ENCODE data around the gene KCNN3.

Gene KCNN3

DNA sequence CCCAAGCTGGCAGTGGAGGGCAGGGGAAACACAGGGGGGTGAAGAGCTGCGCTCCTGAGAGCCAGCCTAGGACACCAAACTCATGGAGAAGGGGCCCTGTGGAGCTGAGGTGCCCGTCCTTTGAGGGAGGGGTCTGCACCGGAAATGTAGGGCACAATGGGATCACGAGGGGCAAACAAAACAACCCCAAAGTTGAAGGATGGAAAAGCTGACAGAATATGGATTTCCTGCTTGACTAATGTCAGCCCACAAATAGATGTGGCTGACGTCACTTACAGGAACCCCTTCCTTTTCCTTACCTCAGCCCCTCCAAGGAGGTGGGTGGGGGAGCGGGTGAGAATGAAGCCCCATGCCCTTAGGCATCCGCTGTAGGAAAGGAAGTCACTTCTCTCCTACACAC lies 110.9 kb downstream of the KCNN3 start:
- no peak for DNase-seq (ENCODE audit: extremely low spot score)
- CTCF ChIA-PET = interaction anchor here (0.8 to 4.3 kb wide), 10 partner anchors 8 to 200 kb away, joined by 3 to 25 read pairs (median 4); no protein-coding TSS in a partner anchor
- TF ChIP-seq, protein P1, sequence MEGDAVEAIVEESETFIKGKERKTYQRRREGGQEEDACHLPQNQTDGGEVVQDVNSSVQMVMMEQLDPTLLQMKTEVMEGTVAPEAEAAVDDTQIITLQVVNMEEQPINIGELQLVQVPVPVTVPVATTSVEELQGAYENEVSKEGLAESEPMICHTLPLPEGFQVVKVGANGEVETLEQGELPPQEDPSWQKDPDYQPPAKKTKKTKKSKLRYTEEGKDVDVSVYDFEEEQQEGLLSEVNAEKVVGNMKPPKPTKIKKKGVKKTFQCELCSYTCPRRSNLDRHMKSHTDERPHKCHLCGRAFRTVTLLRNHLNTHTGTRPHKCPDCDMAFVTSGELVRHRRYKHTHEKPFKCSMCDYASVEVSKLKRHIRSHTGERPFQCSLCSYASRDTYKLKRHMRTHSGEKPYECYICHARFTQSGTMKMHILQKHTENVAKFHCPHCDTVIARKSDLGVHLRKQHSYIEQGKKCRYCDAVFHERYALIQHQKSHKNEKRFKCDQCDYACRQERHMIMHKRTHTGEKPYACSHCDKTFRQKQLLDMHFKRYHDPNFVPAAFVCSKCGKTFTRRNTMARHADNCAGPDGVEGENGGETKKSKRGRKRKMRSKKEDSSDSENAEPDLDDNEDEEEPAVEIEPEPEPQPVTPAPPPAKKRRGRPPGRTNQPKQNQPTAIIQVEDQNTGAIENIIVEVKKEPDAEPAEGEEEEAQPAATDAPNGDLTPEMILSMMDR (IDR thresholded peaks at IDR 0.05; ENCODE audit: control extremely low read depth, extremely low read depth, low read depth, missing control alignments) = no peak
- POLR2A ChIA-PET = no interaction called here

- no peak for DNase-seq (ENCODE audit: extremely low spot score)
- ChIA-PET POLR2A (no interaction called here), CTCF (interaction anchor here (1.0 to 2.9 kb wide), 3 partner anchors 8 to 43 kb away, joined by 4 to 11 read pairs (median 4); no protein-coding TSS in a partner anchor)
- TF ChIP-seq, protein P1 (IDR thresholded peaks at IDR 0.05; ENCODE audit: control extremely low read depth, extremely low read depth, low read depth, missing control alignments) = no peak
Observed at GRCh38 chr1:154758346-154758745, 111.7 kb downstream of the KCNN3 start.

DNA sequence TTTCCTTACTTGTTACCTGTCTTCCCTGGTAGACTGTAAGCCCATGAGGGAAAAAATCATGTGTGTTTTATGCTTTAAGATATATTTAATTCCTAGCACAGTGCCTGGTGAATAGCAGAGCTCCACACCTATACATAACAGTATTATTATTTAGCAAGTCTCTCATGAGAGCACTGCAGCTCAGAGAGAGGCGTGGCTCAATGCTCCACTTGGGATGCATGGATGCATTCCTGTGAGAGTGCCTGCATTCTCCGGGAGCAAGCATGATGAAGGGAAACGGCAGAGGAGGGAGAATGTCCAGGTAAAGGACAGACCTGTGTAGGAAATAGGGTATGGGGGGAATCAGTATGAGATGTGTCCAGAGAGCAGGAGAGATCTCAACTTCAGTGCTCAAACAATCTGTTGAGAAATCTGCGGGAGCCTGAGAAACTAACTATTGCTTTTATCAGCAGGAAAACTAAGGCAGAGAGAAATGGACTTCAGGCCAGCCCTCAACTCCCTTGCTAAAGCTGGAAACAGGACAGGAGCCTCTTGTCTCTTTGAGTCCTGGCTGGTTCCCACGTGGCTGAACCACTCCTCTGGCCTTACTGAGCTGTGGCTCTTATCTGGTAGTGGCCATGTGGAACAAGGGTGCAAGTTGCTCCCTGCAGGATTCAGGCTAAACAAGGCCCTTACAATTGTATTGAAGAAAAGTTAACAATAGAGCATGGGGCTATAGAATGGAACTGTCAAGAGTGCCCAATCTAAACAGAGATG lies 113.1 kb downstream of the KCNN3 start:
- ChIA-PET POLR2A (no interaction called here), CTCF (interaction anchor here (1.4 kb wide), 1 partner anchor 121 kb away, joined by 4 read pairs; no protein-coding TSS in a partner anchor)
- no peak for DNase-seq (ENCODE audit: extremely low spot score)
- TF ChIP-seq, protein P1 (IDR thresholded peaks at IDR 0.05; ENCODE audit: control extremely low read depth, extremely low read depth, low read depth, missing control alignments) = no peak

DNA sequence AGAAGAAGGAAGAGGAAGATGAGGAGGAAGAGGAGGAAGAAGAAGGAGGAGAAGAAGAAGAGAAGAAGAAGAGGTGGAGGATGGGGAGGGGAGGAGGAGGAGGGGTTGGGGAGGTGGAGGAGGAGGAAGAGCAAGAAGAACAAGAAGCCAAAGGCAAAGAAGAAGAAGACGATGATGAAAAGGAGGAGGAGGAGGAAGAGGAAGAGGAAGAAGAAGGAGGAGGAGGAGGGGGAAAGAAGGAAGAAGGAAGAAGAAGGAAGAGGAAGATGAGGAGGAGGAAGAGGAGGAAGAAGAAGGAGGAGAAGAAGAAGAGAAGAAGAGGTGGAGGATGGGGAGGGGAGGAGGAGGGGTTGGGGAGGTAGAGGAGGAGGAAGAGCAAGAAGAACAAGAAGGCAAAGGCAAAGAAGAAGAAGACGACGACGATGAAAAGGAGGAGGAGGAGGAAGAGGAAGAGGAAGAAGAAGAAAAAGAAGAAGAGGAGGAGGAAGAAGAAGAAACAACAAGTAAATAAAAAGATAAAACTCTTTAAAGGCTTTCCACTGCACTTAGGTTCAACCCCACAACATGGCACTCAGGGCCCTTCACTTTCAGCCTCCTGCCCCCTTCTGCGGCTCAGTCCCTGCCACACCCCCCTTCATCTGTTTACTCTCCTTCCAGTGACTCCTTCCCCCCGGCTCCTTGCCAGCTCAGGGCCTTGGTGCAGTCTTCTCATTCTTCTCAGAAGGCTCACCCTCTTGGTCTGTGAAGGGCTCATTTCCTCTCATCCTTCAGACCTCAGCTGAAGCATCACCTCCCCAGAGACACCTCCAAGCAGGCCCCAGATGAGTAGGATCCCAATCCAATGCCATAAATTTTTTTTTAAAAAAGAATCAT lies 114.0 kb downstream of the KCNN3 start:
- ChIA-PET CTCF (interaction anchor here (1.4 kb wide), 1 partner anchor 122 kb away, joined by 4 read pairs; no protein-coding TSS in a partner anchor), POLR2A (no interaction called here)
- TF ChIP-seq, protein P1 (IDR thresholded peaks at IDR 0.05; ENCODE audit: control extremely low read depth, extremely low read depth, low read depth, missing control alignments) = no peak
- no peak for DNase-seq (ENCODE audit: extremely low spot score)

DNA sequence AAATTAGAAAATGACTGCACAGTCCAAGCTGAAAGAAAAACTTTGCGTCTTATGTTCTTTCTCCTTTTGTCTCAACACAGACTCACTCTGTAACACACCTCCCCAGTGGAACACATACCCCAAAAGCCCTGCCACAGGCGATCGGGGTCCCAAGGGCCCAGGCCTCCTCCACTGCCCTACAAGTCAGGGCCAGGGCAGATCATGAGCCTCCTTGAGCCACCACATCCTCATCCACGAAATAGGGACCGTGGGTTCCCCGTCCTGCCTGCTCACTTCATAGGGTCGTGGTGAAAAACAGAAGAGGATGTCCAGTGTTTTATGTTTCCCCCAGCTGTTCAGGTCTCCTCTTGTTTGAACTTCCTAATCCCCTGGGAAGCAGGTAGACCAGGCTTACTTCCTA lies 116.7 kb downstream of the KCNN3 start:
- no peak for DNase-seq (ENCODE audit: extremely low spot score)
- CTCF ChIA-PET = no interaction called here
- POLR2A ChIA-PET = no interaction called here
- TF ChIP-seq, protein P1 (IDR thresholded peaks at IDR 0.05; ENCODE audit: control extremely low read depth, extremely low read depth, low read depth, missing control alignments) = no peak

GRCh38 chr1:154752273-154753030 lies 117.6 kb downstream of the KCNN3 start:
- CTCF ChIA-PET = interaction anchor here (1.2 to 2.5 kb wide), 2 partner anchors 67 to 126 kb away, joined by 3 to 5 read pairs; no protein-coding TSS in a partner anchor
- DNase-seq (ENCODE audit: extremely low spot score) = no peak
- TF ChIP-seq, protein P1 (IDR thresholded peaks at IDR 0.05; ENCODE audit: control extremely low read depth, extremely low read depth, low read depth, missing control alignments) = no peak
- POLR2A ChIA-PET = no interaction called here
